HEK293 (cell line): ENCODE measurements around the gene C3orf20.

ENCODE experiments used
- CTCF ChIA-PET: fragments of 350-600 bp; formaldehyde crosslinking; extraction: SDS; loops from one replicate; lab custom pipeline; 2021; ENCODE audit warnings: antibody characterized with exemption; lab: Yijun Ruan, JAX
- POLR2A ChIA-PET: fragments of 300-600 bp; formaldehyde crosslinking; extraction: SDS; loops from one replicate; lab custom pipeline; 2020; ENCODE audit warnings: antibody characterized with exemption, inconsistent platforms; lab: Yijun Ruan, JAX
- H3K27ac ChIP-seq: fragments of 200-500 bp; sonication (Bioruptor generic); 2 replicates; pipeline ENCODE4 v1.5.1; 2014; ENCODE audit warnings: low read depth, low read length, control low read depth, inconsistent platforms; ENCODE audit errors: extremely low read depth
- H3K36me3 ChIP-seq, 2 experiments: fragments of 200-500 bp in 1 of 2; sonication (Bioruptor generic) in 1 of 2; 1 replicate in 1 of 2; 2 replicates in 1 of 2; pipeline ENCODE4 v1.5.1; 2014 to 2017; ENCODE audit warnings: inconsistent platforms in 2 of 2, low read length in 2 of 2; ENCODE audit not compliant: control insufficient read depth in 2 of 2, insufficient read depth in 1 of 2
- H3K4me1 ChIP-seq: fragments of 200-500 bp; sonication (Bioruptor generic); 2 replicates; pipeline ENCODE4 v1.5.1; 2014; ENCODE audit warnings: mild to moderate bottlenecking, low read length, inconsistent platforms; ENCODE audit not compliant: control insufficient read depth, insufficient read depth
- H3K4me3 ChIP-seq: 2 replicates; pipeline ENCODE4 v1.5.1; 2011; ENCODE audit warnings: low read depth, mild to moderate bottlenecking, control low read depth, low read length, moderate library complexity
- H3K9me3 ChIP-seq: fragments of 200-500 bp; sonication (Bioruptor generic); 2 replicates; pipeline ENCODE4 v1.5.1; 2014; ENCODE audit warnings: low read depth, low read length, inconsistent platforms; ENCODE audit not compliant: control insufficient read depth, insufficient read depth
- EGR2 ChIP-seq: fragments of 450-650 bp; formaldehyde crosslinking; IDR thresholded peaks from 2 replicates; pipeline ENCODE4 v1.5.1; 2016; ENCODE audit warnings: low read depth, missing biosample characterization, missing genetic modification characterization
- GFI1B ChIP-seq: fragments of 450-650 bp; formaldehyde crosslinking; IDR thresholded peaks from 2 replicates; pipeline ENCODE4 v1.5.1; 2016; ENCODE audit warnings: missing biosample characterization, missing genetic modification characterization
- KLF16 ChIP-seq: fragments of 450-650 bp; formaldehyde crosslinking; IDR thresholded peaks from 2 replicates; pipeline ENCODE4 v1.5.1; 2017; ENCODE audit warnings: missing biosample characterization, missing genetic modification characterization
- ZBTB8A ChIP-seq: fragments of 450-650 bp; formaldehyde crosslinking; IDR thresholded peaks from 2 replicates; pipeline ENCODE4 v1.5.1; 2016; ENCODE audit warnings: missing biosample characterization, missing genetic modification characterization
- ZFP41 ChIP-seq: fragments of 450-650 bp; formaldehyde crosslinking; IDR thresholded peaks from 2 replicates; pipeline ENCODE4 v1.5.1; 2016; ENCODE audit warnings: missing biosample characterization, missing genetic modification characterization, borderline replicate concordance
- ZNF10 ChIP-seq: fragments of 450-650 bp; formaldehyde crosslinking; IDR thresholded peaks from 2 replicates; pipeline ENCODE4 v1.5.1; 2017; ENCODE audit warnings: missing biosample characterization, missing genetic modification characterization
- ZNF184 ChIP-seq: fragments of 450-650 bp; IDR thresholded peaks from 2 replicates; pipeline ENCODE4 v1.5.1; 2018; ENCODE audit warnings: missing biosample characterization, mild to moderate bottlenecking, missing genetic modification characterization
- ZNF221 ChIP-seq: fragments of 450-650 bp; formaldehyde crosslinking; IDR thresholded peaks from 2 replicates; pipeline ENCODE4 v1.5.1; 2017; ENCODE audit warnings: missing biosample characterization, missing genetic modification characterization, borderline replicate concordance
- ZNF391 ChIP-seq: fragments of 450-650 bp; formaldehyde crosslinking; IDR thresholded peaks from 2 replicates; pipeline ENCODE4 v1.5.1; 2016; ENCODE audit warnings: low read depth, missing biosample characterization, missing genetic modification characterization, borderline replicate concordance
- ZNF530 ChIP-seq: fragments of 450-650 bp; formaldehyde crosslinking; IDR thresholded peaks from 2 replicates; pipeline ENCODE4 v1.5.1; 2016; ENCODE audit warnings: low read depth, missing biosample characterization, missing genetic modification characterization
- ZNF664 ChIP-seq: fragments of 450-650 bp; formaldehyde crosslinking; IDR thresholded peaks from 2 replicates; pipeline ENCODE4 v1.5.1; 2016; ENCODE audit warnings: missing biosample characterization, missing genetic modification characterization
- ZSCAN16 ChIP-seq: fragments of 450-650 bp; formaldehyde crosslinking; IDR thresholded peaks from 2 replicates; pipeline ENCODE4 v1.5.1; 2016; ENCODE audit warnings: missing biosample characterization, missing genetic modification characterization
- TF ChIP-seq, protein P1 (sequence below): fragments of 450-650 bp; formaldehyde crosslinking; IDR thresholded peaks from 2 replicates; pipeline ENCODE4 v1.5.1; 2016; ENCODE audit warnings: missing biosample characterization, missing genetic modification characterization
- TF ChIP-seq, protein P2 (sequence below): fragments of 450-650 bp; formaldehyde crosslinking; IDR thresholded peaks from 2 replicates; pipeline ENCODE4 v1.5.1; 2016; ENCODE audit warnings: missing biosample characterization, missing genetic modification characterization, borderline replicate concordance
- TF ChIP-seq, protein P3 (sequence below): sonication (generic); formaldehyde crosslinking; IDR thresholded peaks from 2 replicates; pipeline ENCODE4 v1.8.1; 2022; ENCODE audit warnings: mild to moderate bottlenecking, moderate library complexity, missing genetic modification reagents
- TF ChIP-seq, protein P4 (sequence below): fragments of 450-650 bp; formaldehyde crosslinking; IDR thresholded peaks from 2 replicates; pipeline ENCODE4 v1.5.1; 2016; ENCODE audit warnings: missing biosample characterization, missing genetic modification characterization

C3orf20 gene

DNA sequence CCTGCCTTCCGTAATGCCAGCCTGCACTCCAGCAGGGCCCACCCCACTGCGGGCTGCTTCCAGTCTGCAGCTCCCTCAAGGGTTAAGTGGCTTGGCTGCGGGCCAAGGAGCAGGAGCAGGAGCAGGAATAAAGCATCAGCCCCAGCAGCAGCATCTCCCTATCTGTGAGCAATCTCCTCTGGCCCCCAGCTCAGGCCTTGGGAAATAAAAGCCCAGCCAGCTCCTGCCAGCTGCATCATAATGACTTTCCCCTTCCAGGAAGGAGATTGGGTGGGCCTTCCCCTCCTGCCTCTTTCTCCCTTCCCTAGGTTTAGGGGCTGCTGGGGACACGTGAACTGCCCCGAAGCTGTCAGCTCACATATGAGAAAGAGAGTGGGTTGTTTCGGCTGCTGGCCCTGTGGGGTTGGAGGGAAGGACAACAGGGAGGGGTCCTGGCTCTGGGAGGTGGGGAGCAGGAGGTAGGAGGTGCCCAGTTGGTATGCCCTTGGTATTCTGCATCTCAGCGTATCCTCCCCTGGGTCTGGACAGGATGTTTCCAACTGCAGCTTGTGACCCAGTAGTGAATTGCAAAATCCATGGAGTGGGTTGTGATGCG, 109.2 kb downstream of the C3orf20 start (continued):
- TF ChIP-seq EGR2 (no peak), ZNF530 (no peak)

DNA sequence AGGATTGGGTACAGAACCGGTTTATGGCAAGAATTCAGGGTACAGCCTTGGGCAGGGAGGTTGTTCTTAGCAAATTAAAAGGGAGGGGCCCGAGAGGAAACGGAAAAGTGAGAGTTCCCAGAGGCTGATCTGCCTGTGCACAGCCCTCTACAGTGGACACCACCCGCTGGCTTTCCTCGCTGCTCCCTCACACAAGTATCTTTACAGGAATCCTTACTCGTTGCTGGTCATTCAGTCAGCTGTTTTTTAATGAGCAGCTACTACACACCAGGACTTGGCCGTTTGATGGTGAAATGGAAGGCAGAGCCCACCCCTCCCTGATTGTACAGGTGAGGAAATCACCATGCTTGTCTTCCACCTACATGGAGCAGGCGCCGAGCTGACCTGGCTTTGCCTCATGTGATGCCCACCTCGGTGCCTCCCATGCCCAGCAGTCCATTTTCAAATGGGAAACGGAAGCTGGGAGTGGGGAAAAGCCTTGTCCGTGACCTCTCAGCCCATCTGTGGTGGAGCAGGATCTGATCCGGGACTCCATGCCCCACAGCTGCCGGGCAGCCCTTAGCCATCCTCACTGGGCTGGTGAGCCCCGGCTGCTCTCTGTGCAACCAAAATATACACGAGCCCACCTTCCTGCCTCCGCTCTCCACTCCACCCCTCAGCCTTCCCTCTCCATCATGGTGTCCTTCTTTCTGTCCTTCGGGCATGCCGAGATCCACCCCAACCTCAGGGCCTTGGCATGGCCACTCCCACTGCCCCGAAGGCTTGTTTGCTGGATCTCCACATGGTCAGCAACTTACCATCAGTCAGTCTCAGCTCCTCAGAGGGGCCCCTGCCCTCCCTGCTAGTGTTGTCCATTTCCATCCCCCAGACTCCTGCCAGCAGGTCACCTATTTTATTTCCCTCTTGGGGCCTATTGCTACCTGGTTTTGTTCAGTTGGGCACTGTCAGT, 110.5 kb downstream of the C3orf20 start:
- Histone ChIP-seq H3K4me1 (no peaks in the 10 kb centered on the region), H3K9me3 (no peaks in the 10 kb centered on the region), H3K27ac (no peak overlapping the region), H3K4me3 (no peak overlapping the region), H3K36me3 (no peaks in the 10 kb centered on the region)
- ChIA-PET CTCF (no interaction called here), POLR2A (no interaction called here)
- TF ChIP-seq ZNF664 (tag by site-specific recombination) (peak; percentile 86), ZNF391 (tag by site-specific recombination) (no peak)

DNA sequence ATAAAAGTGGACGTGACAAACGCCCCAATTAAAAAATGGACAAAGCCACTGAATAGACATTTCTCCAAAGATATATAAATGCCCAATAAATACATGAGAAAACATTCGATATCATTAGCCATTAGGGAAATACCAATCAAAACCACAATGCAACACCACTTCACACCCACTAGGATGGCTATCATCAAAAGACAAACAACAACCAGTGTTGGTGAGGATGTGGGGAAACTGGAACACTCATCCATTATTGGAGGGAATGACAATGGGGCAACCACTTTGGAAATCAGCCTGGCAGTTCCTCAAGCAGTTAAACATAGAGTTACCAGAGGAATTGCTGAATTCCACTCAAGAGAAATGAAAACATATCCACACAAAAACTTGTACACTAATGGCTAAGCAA, 111.4 kb downstream of the C3orf20 start:
- no peaks in the 10 kb centered on the region for H3K36me3 ChIP-seq
- H3K4me3 ChIP-seq, result no peak overlapping the region
- H3K4me1 ChIP-seq, result no peaks in the 10 kb centered on the region
- no peaks in the 10 kb centered on the region for H3K9me3 ChIP-seq
- TF ChIP-seq, protein P1, sequence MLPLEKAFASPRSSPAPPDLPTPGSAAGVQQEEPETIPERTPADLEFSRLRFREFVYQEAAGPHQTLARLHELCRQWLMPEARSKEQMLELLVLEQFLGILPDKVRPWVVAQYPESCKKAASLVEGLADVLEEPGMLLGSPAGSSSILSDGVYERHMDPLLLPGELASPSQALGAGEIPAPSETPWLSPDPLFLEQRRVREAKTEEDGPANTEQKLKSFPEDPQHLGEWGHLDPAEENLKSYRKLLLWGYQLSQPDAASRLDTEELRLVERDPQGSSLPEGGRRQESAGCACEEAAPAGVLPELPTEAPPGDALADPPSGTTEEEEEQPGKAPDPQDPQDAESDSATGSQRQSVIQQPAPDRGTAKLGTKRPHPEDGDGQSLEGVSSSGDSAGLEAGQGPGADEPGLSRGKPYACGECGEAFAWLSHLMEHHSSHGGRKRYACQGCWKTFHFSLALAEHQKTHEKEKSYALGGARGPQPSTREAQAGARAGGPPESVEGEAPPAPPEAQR (tag by site-specific recombination), result no peak
- peak; percentile 98 for TF ChIP-seq ZNF184
- no peak for TF ChIP-seq ZNF221 (tag by site-specific recombination)
- TF ChIP-seq, protein P2, sequence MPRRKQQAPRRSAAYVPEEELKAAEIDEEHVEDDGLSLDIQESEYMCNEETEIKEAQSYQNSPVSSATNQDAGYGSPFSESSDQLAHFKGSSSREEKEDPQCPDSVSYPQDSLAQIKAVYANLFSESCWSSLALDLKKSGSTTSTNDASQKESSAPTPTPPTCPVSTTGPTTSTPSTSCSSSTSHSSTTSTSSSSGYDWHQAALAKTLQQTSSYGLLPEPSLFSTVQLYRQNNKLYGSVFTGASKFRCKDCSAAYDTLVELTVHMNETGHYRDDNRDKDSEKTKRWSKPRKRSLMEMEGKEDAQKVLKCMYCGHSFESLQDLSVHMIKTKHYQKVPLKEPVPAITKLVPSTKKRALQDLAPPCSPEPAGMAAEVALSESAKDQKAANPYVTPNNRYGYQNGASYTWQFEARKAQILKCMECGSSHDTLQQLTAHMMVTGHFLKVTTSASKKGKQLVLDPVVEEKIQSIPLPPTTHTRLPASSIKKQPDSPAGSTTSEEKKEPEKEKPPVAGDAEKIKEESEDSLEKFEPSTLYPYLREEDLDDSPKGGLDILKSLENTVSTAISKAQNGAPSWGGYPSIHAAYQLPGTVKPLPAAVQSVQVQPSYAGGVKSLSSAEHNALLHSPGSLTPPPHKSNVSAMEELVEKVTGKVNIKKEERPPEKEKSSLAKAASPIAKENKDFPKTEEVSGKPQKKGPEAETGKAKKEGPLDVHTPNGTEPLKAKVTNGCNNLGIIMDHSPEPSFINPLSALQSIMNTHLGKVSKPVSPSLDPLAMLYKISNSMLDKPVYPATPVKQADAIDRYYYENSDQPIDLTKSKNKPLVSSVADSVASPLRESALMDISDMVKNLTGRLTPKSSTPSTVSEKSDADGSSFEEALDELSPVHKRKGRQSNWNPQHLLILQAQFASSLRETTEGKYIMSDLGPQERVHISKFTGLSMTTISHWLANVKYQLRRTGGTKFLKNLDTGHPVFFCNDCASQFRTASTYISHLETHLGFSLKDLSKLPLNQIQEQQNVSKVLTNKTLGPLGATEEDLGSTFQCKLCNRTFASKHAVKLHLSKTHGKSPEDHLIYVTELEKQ (tag by site-specific recombination), result no peak
- no peak for TF ChIP-seq ZFP41 (tag by site-specific recombination)
- TF ChIP-seq KLF16, result no peak
- TF ChIP-seq, all 188 proteins: peak for 1
- POLR2A ChIA-PET, result no interaction called here
- no peak overlapping the region for H3K27ac ChIP-seq
- CTCF ChIA-PET, result no interaction called here

DNA sequence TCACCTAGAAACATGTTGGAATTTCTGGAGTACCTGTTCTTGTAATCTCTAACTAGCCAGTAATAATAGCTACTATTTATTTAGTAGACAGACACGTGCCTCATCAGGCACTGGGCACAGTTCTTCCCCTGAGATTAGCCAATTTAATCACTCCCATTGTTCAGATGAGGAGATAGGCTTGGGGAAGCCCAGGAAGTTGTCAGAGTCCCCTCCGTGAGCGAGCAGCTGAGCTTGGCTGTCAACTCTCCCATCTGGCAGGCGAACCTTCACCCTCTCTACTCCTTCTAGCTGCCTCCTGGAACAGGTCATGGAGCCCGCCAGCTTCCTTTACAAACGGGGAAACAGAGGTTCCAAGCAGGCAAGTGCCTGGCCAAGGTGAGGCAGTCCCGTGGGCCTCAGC, 112.7 kb downstream of the C3orf20 start:
- POLR2A ChIA-PET, result no interaction called here
- CTCF ChIA-PET, result interaction anchor here (0.8 to 2.6 kb wide), 4 partner anchors 9 to 279 kb away, joined by 3 to 19 read pairs (median 4); no protein-coding TSS in a partner anchor
- TF ChIP-seq ZBTB8A (tag by site-specific recombination) (no peak), ZNF10 (tag by site-specific recombination) (0 out of 2 replicates have a peak, but pooled peaks have one; percentile 19), GFI1B (tag by site-specific recombination) (no peak), ZSCAN16 (tag by site-specific recombination) (no peak)
- TF ChIP-seq, protein P3, sequence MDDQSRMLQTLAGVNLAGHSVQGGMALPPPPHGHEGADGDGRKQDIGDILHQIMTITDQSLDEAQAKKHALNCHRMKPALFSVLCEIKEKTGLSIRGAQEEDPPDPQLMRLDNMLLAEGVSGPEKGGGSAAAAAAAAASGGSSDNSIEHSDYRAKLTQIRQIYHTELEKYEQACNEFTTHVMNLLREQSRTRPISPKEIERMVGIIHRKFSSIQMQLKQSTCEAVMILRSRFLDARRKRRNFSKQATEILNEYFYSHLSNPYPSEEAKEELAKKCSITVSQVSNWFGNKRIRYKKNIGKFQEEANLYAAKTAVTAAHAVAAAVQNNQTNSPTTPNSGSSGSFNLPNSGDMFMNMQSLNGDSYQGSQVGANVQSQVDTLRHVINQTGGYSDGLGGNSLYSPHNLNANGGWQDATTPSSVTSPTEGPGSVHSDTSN (CRISPR knock-in tag), result no peak
- TF ChIP-seq, protein P4, sequence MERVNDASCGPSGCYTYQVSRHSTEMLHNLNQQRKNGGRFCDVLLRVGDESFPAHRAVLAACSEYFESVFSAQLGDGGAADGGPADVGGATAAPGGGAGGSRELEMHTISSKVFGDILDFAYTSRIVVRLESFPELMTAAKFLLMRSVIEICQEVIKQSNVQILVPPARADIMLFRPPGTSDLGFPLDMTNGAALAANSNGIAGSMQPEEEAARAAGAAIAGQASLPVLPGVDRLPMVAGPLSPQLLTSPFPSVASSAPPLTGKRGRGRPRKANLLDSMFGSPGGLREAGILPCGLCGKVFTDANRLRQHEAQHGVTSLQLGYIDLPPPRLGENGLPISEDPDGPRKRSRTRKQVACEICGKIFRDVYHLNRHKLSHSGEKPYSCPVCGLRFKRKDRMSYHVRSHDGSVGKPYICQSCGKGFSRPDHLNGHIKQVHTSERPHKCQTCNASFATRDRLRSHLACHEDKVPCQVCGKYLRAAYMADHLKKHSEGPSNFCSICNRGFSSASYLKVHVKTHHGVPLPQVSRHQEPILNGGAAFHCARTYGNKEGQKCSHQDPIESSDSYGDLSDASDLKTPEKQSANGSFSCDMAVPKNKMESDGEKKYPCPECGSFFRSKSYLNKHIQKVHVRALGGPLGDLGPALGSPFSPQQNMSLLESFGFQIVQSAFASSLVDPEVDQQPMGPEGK (tag by site-specific recombination), result no peak
- TF ChIP-seq, all 188 proteins: peak for 1

More for the DNA sequence above, 112.7 kb downstream of the C3orf20 start:
- H3K9me3 ChIP-seq, result no peaks in the 10 kb centered on the region
- H3K36me3 ChIP-seq, result no peaks in the 10 kb centered on the region
- H3K4me1 ChIP-seq, result no peaks in the 10 kb centered on the region
- H3K27ac ChIP-seq, result no peak overlapping the region
- no peak overlapping the region for H3K4me3 ChIP-seq
